Stomach (tissue), 9 donors: ENCODE data around the gene EIF2A. TPM values are rescaled to one million over a fixed set of nuclear protein-coding genes. Genes with fewer than 3 reads are reported as not detected.

ENCODE experiments used
- DNase-seq, 2 donors: peaks; one replicate each; pipeline versions ENCODE4 v3.0.0 to v3.0.0-alpha.2; 2013 to 2019
- H3K27ac ChIP-seq, 5 donors: fragments of 200-600 bp in 4 of 5; sonication (generic) in 4 of 5; one replicate each; pipeline ENCODE4 v1.5.1; 2013 to 2019; ENCODE audit warnings: mild to moderate bottlenecking in 1 of 5, moderate library complexity in 1 of 5
- H3K27me3 ChIP-seq, 3 donors: fragments of 200-600 bp; sonication (generic); one replicate each; pipeline ENCODE4 v1.5.1; 2017 to 2019; ENCODE audit warnings: mixed run types in 1 of 3
- H3K36me3 ChIP-seq, 4 donors: fragments of 200-600 bp; sonication (generic); 1 replicate in 3 of 4; 2 replicates in 1 of 4; pipeline ENCODE4 v1.5.1; 2016 to 2019
- H3K4me1 ChIP-seq, 4 donors: fragments of 200-600 bp; sonication (generic); one replicate each; pipeline ENCODE4 v1.5.1; 2016 to 2019
- H3K4me3 ChIP-seq, 4 donors: fragments of 200-600 bp; sonication (generic) in 3 of 4; one replicate each; pipeline ENCODE4 v1.5.1; 2016 to 2019; ENCODE audit warnings: mild to moderate bottlenecking in 1 of 4
- H3K9me3 ChIP-seq, 4 donors: fragments of 200-600 bp; sonication (generic); one replicate each; pipeline ENCODE4 v1.5.1; 2016 to 2019
- EP300 ChIP-seq: sonication (generic); formaldehyde crosslinking; IDR thresholded peaks from one replicate; pipeline ENCODE4 v1.6.1; 2017; ENCODE audit warnings: antibody characterized with exemption
- POLR2A ChIP-seq, 4 donors: fragments of 450-650 bp; IDR thresholded peaks; one replicate each; pipeline ENCODE4 v1.6.1; 2016; ENCODE audit warnings: antibody characterized with exemption in 4 of 4, control low read depth in 2 of 4, mild to moderate bottlenecking in 1 of 4, moderate library complexity in 1 of 4
- POLR2AphosphoS5 ChIP-seq, 3 donors: sonication (generic); formaldehyde crosslinking; IDR thresholded peaks; one replicate each; pipeline ENCODE4 v1.6.1; 2016; ENCODE audit warnings: antibody characterized with exemption in 3 of 3
- WGBS, 5 donors: extraction: QIAGEN DNeasy Blood & Tissue Kit in 3 of 5; methylation state at CpG; one replicate each; pipeline versions ENCODE4 v1.1.5 to v1.1.7; 2013 to 2018; 5-methylcytosine and 5-hydroxymethylcytosine counted together
- intact Hi-C: fragments of 100-400 bp; cut with DNase I; formaldehyde crosslinking; loops from one replicate; pipeline ENCODE4 v1.15.1; 2023; ENCODE audit warnings: low total_unique reads
- polyA plus RNA-seq, 3 donors: library from polyadenylated mRNA; stranded (reverse); fragments of 200-250 nt; gene quantifications; one replicate each; pipeline ENCODE4 v1.2.3, GENCODE V29; 2013
- total RNA-seq, 5 donors: library from RNA; depleted of rRNA; stranded (reverse); fragments of >200 nt; gene quantifications; one replicate each; pipeline versions ENCODE4 v1.1.0 to v1.2.3, GENCODE V29; 2014 to 2016
- TF ChIP-seq, protein P1 (sequence below), 7 experiments: fragments of 450-650 bp in 4 of 7; fragments of 200-600 bp in 3 of 7; sonication (generic) in 3 of 7; IDR thresholded peaks; one replicate each; pipeline ENCODE4 v1.5.1; 2016 to 2019; ENCODE audit warnings: antibody characterized with exemption in 7 of 7, control low read depth in 2 of 7, mild to moderate bottlenecking in 1 of 7
- donor health status: healthy with polysubstance abuse.
- donor health status: Bipolar disorder and iron deficiency.
- donor health status: healthy.

EIF2A gene
- total and polyA plus RNA-seq, 8 donors = 21.4 to 690 (median 124) TPM

- H3K27me3 ChIP-seq = no peaks in the 10 kb centered on the region
- H3K4me1 ChIP-seq = peaks cover 29 to 83% (median 72%) of the 10 kb centered on the region in 4 donors
- 46 to 68% (median 53%) methylated on average over 8 of the region's 8 CpGs for WGBS, 5 donors
- no peak for TF ChIP-seq EP300
- TF ChIP-seq POLR2AphosphoS5 (IDR thresholded peaks at IDR 0.05) = no peak
- intact Hi-C loops = no loop called here
- H3K36me3 ChIP-seq = peaks cover 8 to 15% (median 10%) of the 10 kb centered on the region in 4 donors
- H3K9me3 ChIP-seq = no peaks in the 10 kb centered on the region
- no peak overlapping the region for H3K27ac ChIP-seq
- no peak overlapping the region for H3K4me3 ChIP-seq
- no peak for DNase-seq
Measured at GRCh38 chr3:150607267-150608065, 60.9 kb downstream of the EIF2A start.

GRCh38 chr3:150609988-150610387 lies 63.4 kb downstream of the EIF2A start:
- Histone ChIP-seq H3K27ac (no peak overlapping the region), H3K27me3 (no peaks in the 10 kb centered on the region), H3K4me3 (no peak overlapping the region), H3K36me3 (peaks cover 8 to 16% (median 10%) of the 10 kb centered on the region in 4 donors), H3K9me3 (no peaks in the 10 kb centered on the region), H3K4me1 (peaks cover 20 to 85% (median 69%) of the 10 kb centered on the region in 4 donors)
- intact Hi-C loops = no loop called here
- no peak for DNase-seq
- WGBS, 5 donors = 0 to 2% (median 0%) methylated on average over 1 of the region's 1 CpG
- no peak for TF ChIP-seq POLR2AphosphoS5 (IDR thresholded peaks at IDR 0.05)

DNA sequence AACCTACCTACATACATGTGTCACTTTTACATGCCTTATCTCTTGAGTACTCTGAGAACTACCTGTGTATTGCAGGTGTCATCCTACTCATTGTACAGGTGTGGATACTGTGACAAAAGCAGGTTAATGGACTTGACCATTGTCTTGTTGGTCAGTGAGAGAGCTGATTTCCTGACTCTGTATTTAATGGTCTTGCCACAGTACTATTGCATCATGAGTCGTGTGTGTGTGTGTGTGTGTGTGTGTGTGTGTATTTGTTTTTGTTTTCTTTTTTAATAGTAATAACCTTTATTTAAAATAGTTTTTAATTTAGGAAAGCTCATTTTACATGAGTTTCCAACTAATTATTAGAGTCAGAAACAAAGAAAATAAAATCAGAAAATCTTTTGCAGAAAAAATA lies 64.2 kb downstream of the EIF2A start:
- H3K27me3 ChIP-seq = no peaks in the 10 kb centered on the region
- intact Hi-C loops = no loop called here
- H3K36me3 ChIP-seq = peaks cover 8 to 16% (median 10%) of the 10 kb centered on the region in 4 donors
- H3K4me1 ChIP-seq = peaks cover 13 to 77% (median 62%) of the 10 kb centered on the region in 4 donors
- H3K4me3 ChIP-seq = no peak overlapping the region
- DNase-seq = no peak
- WGBS, 5 donors = 17 to 77% (median 50%) methylated on average over 1 of the region's 1 CpG
- H3K27ac ChIP-seq = no peak overlapping the region
- no peaks in the 10 kb centered on the region for H3K9me3 ChIP-seq
- TF ChIP-seq POLR2AphosphoS5 (IDR thresholded peaks at IDR 0.05) (no peak), POLR2A (IDR thresholded peaks at IDR 0.05) (no peak), EP300 (no peak)
- TF ChIP-seq, protein P1, sequence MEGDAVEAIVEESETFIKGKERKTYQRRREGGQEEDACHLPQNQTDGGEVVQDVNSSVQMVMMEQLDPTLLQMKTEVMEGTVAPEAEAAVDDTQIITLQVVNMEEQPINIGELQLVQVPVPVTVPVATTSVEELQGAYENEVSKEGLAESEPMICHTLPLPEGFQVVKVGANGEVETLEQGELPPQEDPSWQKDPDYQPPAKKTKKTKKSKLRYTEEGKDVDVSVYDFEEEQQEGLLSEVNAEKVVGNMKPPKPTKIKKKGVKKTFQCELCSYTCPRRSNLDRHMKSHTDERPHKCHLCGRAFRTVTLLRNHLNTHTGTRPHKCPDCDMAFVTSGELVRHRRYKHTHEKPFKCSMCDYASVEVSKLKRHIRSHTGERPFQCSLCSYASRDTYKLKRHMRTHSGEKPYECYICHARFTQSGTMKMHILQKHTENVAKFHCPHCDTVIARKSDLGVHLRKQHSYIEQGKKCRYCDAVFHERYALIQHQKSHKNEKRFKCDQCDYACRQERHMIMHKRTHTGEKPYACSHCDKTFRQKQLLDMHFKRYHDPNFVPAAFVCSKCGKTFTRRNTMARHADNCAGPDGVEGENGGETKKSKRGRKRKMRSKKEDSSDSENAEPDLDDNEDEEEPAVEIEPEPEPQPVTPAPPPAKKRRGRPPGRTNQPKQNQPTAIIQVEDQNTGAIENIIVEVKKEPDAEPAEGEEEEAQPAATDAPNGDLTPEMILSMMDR (IDR thresholded peaks at IDR 0.05) = no peak

GRCh38 chr3:150611666-150612065 lies 65.1 kb downstream of the EIF2A start:
- Histone ChIP-seq H3K27me3 (no peaks in the 10 kb centered on the region), H3K9me3 (no peaks in the 10 kb centered on the region), H3K27ac (no peak overlapping the region), H3K4me1 (peaks cover 4 to 69% (median 53%) of the 10 kb centered on the region in 4 donors), H3K4me3 (no peak overlapping the region), H3K36me3 (peaks cover 8 to 12% (median 10%) of the 10 kb centered on the region in 4 donors)
- intact Hi-C loops = no loop called here
- no peak for TF ChIP-seq POLR2AphosphoS5 (IDR thresholded peaks at IDR 0.05)
- TF ChIP-seq, protein P1 (IDR thresholded peaks at IDR 0.05) = no peak
- TF ChIP-seq POLR2A (IDR thresholded peaks at IDR 0.05) = no peak
- TF ChIP-seq EP300 = no peak
- WGBS, 5 donors = 98% methylated on average over 25 to 34 of the region's 34 CpGs
- DNase-seq = no peak

- H3K27ac ChIP-seq = no peak overlapping the region
- no peaks in the 10 kb centered on the region for H3K9me3 ChIP-seq
- H3K27me3 ChIP-seq = no peaks in the 10 kb centered on the region
- WGBS, 5 donors = 79 to 85% (median 80%) methylated on average over 1 of the region's 1 CpG
- no peak for DNase-seq
- no peak overlapping the region for H3K4me3 ChIP-seq
- TF ChIP-seq POLR2AphosphoS5 (IDR thresholded peaks at IDR 0.05) (no peak), EP300 (no peak), POLR2A (IDR thresholded peaks at IDR 0.05) (no peak)
- TF ChIP-seq, protein P1 (IDR thresholded peaks at IDR 0.05) = no peak
- H3K4me1 ChIP-seq = peaks cover 0 to 67% (median 45%) of the 10 kb centered on the region in 4 donors
- intact Hi-C loops = no loop called here
- H3K36me3 ChIP-seq = peaks cover 8 to 12% (median 10%) of the 10 kb centered on the region in 4 donors
Measured at GRCh38 chr3:150612494-150612893, 65.9 kb downstream of the EIF2A start.
